Neural cell (in vitro differentiated cells): Measurements from ENCODE around the gene SLC24A3.

Experiments
- CTCF ChIP-seq: fragments of 450-650 bp; IDR thresholded peaks from 2 replicates; pipeline ENCODE4 v1.5.1; 2014; ENCODE audit warnings: antibody characterized with exemption, mild to moderate bottlenecking, moderate library complexity; ENCODE audit not compliant: poor library complexity, severe bottlenecking
- EP300 ChIP-seq: fragments of 450-650 bp; conservative IDR thresholded peaks from 2 replicates; pipeline ENCODE4 v1.6.1; 2014; ENCODE audit warnings: antibody characterized with exemption, mild to moderate bottlenecking, moderate library complexity; ENCODE audit not compliant: poor library complexity, severe bottlenecking
- EZH2 ChIP-seq: fragments of 200-600, 300-800 bp; shearing (Covaris generic), sonication (generic); IDR thresholded peaks from 2 replicates; pipeline ENCODE4 v1.6.1; 2014; ENCODE audit warnings: antibody characterized with exemption, low read length, borderline replicate concordance, mild to moderate bottlenecking; ENCODE audit not compliant: insufficient read depth, poor library complexity, severe bottlenecking
- POLR2AphosphoS5 ChIP-seq: IDR thresholded peaks from 2 replicates; pipeline ENCODE4 v1.6.1; 2012
- RAD21 ChIP-seq: fragments of 450-650 bp; conservative IDR thresholded peaks from 2 replicates; pipeline ENCODE4 v1.6.1; 2014; ENCODE audit warnings: antibody characterized with exemption, mild to moderate bottlenecking, moderate library complexity
- SMC3 ChIP-seq: fragments of 450-650 bp; conservative IDR thresholded peaks from 2 replicates; pipeline ENCODE4 v1.6.1; 2014; ENCODE audit warnings: antibody characterized with exemption, mild to moderate bottlenecking, moderate library complexity; ENCODE audit not compliant: poor library complexity

- no peak for TF ChIP-seq CTCF
- no peak for TF ChIP-seq EZH2
- no peak for TF ChIP-seq EP300
- TF ChIP-seq POLR2AphosphoS5 = no peak
- no peak for TF ChIP-seq SMC3
- TF ChIP-seq RAD21 = no peak
Measured at GRCh38 chr20:19176470-19177052, 35.9 kb upstream of the SLC24A3 start.
